HG03460 (cell line): ENCODE measurements around the gene MACROD2.
"Not testable (repeated sequence)": the region's sequence is repeated elsewhere in the genome, so short reads cannot be mapped to it uniquely, and the experiment has no call there.

ENCODE experiments used
- ATAC-seq: cut with Tn5 transposase; IDR thresholded peaks from one replicate; pipeline ENCODE4 v1.9.1; 2021; ENCODE audit not compliant: unreplicated experiment

MACROD2 gene

DNA sequence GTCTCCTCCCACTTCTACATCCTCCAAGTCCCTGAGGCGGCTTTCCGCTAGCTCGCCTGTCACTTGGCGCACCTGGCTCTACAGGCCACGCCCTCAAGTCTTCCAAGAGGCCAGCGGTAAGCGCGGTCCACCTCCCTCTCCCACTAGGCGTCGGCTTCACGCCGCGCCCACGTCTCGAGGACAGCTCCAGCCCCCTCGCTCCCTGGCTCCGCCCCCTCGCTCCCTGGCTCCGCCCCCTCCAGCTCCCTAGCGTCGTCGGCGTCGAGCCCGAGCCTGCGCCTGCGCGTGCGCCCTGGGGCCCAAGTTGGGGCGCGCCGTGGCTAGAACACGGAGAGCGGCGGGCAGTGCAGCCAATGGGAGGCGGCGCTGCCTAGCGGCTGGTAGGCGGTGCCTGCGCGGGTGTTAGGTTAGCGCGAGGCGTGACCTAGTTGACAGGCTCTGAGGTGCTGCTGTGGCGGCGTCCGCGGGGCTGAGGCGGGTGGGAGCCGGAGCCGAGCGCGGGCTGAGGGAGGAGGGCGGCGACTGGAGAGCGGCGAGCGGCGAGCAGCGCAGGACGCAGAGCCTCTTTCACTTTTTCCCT, at the start of gene MACROD2:
Gene MACROD2 (plus strand): TSS at position 431 of the 580 bp plus-strand sequence.
- ATAC-seq = peak; percentile 70

DNA sequence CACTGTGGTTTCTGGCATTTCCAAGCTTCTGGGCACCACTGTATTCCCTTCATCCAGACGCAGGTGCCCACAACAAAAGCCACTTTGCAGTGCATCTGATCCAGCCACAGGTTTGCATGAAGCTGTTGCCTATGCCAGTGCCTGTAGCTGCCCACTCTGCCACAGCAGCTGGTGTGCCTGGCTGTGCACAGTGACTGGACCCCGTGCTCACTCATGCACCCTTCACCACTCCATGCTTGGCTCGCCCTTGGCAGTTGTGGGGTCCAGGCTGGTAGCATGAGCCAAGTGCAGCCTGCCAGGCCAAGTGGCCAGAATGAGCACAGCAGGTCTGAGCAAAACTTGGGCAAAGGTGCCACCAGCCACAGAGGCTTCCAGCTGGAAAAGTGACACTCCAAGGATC, 47.6 kb upstream of the MACROD2 start:
- ATAC-seq = no peak

DNA sequence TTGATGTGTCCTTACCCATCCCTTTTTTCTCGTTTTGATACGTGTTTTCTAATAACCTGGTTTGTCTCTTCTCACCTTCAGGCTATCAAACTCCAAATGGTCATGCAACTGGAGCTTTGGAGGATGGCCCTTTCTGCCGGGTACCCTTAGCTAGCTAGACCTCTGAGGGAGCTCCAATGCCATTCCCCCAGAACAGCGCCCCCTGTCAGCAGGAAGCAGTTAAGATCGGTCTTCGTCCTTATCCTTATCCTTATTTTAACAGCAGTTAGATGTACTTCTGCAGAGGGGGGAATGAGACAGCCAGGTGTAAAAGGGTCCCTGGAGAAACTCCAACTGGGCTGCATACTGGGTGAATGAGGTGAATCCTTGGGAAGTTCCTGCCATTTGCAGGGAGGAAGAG, 42.1 kb upstream of the MACROD2 start:
- ATAC-seq = no peak

DNA sequence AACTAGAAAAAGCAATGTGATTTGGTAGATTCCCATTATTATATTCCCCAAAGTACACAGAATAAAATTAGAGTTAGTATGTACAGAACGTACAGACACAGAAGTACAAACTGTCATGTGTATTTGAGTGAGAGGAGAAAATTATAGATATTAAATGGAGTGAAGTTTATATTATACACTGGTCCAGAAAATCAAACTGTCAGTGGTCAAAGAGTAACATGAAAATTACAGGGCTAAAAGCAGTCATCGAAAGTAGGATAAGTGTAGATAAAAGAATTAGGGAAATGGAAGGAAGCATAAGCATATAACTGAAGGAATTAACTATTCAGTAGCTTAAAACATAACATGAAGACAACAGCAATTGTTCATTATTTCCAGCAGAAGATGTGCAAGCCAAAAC, 35.2 kb upstream of the MACROD2 start:
- no peak for ATAC-seq

DNA sequence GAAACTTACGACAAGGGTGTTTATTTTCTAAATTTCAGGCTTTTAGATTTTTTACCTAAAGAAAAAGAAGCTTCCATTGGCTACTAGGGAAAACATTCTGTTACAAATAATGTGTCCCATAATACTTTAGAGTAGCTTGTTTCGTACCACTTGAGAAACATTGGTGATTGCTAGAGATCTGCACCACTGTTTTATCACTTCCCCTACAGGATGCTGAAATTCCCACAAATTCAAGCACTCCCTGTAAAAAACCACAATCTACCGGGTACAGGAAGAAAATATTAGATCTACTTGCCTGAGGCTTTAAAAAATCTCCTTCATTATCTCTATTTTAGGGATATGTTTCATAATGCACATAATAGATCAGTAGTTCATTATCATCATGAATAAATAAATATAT, 34.8 kb upstream of the MACROD2 start:
- ATAC-seq = no peak

DNA sequence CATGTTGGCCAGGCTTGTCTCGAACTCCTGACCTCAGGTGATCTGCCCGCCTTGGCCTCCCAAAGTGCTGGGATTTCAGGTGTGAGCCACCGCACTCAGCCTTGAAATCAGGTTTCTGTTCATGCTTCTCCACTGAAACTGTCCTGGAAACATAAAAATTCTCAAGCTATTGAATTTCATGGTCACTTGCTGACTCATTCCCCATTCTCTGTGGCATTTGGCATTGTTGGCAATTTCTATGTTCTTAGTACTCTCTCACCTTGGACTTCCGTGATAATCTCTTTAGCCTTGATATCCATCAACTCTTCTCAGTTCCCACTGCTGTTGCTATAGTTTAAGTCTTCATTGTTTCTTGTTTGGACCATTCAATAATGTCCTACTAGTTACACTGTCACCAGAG, 11.1 kb upstream of the MACROD2 start:
- ATAC-seq = no peak

DNA sequence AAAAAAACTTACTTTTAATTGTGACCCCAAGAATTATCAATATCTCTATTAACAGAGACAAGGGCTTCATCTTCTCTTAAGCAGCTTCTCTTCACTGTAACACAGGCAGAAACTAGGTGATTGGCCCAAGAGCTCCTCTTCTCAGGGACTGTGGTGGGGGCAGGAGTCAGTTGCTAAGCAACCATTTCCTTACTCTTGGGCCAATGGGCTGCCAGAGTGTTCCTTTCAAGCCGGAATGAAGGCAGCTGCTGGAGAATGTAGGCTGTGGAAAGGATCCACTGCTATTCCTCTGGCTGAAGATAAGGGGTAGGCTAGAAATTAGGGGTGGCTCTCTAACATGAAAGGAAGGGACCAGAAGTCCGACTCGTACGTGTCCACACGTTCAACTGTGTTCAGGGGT, 4.9 kb upstream of the MACROD2 start, which contains the start of gene SEL1L2:
Gene SEL1L2 (minus strand): TSS at position 150 of the 400 bp plus-strand sequence. CDS start 80 bp downstream, at position 70.
- ATAC-seq = no peak

DNA sequence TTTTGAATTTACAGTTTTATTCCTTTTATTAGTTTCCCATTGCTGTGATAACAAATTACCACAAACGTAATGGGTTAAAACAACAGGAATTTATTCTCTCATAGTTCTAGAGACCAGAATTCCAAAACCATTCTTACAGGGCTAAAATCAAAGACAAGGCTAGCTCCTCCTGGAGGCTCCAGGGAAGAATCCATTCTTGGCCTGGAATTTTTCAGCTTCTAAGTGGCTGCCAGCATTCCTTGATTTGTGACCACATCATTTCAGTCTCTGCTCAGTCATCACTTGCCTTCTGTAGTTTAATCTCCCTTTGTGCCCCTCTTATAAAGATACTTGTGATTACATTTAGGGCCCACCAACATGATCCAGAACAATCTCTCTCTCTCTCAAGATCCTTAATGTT, 4.0 kb upstream of the MACROD2 start:
- no peak for ATAC-seq

DNA sequence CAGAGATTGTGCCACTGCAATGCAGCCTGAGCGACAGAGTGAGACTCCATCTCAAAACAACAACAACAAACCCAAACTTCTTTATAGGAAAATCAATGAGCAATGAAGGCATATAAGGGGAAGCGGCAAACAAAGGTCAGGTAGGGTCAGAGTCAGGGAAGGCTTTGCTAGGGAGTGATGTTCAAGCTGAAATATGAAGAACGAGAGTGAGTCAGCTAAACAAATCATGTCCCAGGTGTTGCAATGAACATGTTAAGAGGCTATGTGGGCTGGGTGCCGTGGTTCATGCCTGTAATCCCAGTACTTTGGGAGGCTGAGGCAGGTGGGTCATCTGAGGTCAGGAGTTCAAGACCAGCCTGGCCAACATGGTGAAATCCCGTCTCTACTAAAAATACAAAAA, 3.4 kb upstream of the MACROD2 start:
- ATAC-seq = not testable (repeated sequence)

DNA sequence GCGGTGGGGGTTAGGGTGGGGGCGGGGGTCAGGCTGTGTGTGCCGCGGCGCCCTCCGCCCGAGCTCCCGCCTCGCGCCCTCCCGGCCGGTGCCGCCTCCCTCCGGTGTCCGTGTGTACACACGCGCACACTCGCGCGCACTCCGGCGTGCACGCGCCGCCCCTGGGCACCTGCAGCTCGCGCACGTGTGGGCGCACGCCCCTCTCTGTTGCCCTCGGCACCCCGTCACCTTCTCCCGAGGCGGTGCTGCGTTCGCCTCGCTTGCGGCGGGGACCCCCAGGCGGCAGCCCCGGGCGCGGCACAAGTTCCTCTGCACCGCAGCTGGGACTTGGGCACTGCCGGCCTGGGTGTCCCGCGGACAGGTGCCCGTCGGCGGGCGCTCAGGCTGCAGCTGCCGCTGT, 525 bp downstream of the MACROD2 start:
- ATAC-seq = no peak

DNA sequence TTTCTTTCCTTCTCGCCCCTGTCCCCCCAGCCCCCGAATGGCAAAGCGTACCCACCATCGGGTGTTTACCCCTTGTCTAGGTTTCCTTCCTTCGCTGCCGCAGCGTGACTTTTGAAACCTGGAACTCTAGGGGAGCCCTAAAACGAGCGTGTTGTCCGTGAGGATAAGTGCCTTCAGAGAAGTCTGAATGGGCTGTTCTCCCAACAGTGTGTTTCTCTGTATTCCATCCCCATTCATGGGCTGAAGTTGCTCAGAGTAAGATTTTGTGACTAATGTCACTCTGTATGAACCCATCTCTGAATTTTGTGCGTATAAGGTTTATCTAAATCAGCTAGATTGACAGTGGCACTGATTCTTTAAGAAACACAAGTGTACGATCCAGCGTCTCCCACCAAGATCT, 949 bp downstream of the MACROD2 start:
- no peak for ATAC-seq

DNA sequence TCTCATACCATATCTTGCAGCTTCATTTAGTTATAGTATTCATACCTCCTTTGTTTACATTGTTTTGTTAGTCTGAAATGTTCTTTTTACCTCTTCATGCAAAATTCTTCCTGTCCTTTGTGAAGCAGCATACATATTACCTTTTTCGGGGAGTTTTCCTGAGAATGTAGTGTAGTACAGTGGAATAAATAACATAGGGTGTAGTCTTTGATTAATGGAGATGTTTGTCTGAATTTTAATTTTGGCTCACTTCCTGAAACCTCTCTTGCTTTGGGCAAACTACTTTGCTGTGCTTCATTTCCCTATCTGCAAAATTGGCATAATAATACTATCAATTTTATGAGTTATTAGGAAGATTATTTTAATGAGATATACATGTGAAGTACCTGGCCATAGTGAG, 5.6 kb downstream of the MACROD2 start:
- no peak for ATAC-seq

DNA sequence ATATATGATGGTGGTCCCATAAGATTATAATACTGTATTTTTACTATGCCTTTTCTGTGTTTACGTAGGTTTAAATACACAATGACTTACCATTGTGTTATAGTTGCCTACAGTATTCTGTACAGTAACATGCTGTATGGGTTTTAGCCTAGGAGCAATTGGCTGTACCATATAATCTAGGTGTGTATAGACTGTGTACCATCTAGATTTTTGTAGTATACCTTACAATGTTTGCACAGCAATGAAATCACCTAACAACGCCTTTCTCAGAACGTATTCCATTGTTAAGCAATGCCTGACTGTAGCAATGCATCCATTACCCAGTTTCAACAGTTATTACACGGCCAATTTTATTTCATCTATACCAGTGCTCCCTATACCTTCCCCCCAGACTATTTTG, 10.7 kb downstream of the MACROD2 start:
- ATAC-seq = no peak

DNA sequence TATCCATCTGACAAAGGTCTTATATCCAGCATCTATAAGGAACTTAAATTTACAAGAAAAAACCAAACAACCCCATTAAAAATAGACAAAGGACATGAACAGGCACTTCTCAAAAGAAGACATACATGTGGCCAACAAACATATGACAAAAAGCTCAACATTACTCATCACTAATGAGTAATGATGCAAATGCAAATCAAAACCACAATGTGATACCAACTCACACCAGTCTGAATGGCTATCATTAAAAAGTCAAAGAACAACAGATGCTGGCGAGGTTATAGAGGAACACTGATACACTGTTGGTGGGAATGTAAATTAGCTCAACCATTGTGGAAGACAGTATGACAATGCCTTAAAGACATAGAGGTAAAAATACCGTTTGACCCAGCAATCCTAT, 13.9 kb downstream of the MACROD2 start:
- ATAC-seq = no peak

DNA sequence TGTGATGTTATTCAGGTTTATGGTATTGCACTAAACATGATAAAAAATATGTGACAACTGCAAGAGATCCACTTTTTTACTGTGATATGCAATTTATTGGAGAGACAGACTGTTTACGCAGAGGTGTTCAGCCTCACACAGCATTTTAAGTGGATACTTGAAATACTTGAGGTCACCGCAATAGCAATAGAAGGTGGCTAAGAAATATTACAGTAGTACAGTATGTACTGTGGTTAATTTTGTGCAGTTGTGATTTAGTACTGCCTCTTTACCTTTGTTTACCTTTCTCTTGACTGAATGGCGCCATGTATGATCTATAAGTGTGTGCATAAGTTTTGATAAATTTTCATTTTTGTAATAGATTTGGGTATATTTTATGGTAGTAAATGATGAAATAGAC, 17.4 kb downstream of the MACROD2 start:
- ATAC-seq = no peak

DNA sequence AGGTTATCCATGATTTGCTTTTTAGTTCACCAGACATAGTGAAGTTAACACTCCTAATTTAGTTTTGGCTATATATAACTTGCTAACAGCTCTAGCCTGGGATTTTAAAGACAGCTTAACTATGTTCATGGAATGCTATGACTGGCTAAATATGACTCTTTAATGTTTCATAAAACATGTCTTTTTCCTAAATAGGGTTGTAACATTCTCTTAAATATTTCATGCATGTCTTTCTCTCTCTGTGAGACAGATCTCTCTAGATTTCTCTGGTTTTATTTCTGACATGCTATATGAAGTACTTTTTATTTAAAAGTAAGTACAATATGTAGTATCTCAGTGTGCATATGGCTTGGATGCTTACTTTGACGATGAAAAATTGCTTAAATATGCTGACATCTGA, 35.7 kb downstream of the MACROD2 start:
- no peak for ATAC-seq

DNA sequence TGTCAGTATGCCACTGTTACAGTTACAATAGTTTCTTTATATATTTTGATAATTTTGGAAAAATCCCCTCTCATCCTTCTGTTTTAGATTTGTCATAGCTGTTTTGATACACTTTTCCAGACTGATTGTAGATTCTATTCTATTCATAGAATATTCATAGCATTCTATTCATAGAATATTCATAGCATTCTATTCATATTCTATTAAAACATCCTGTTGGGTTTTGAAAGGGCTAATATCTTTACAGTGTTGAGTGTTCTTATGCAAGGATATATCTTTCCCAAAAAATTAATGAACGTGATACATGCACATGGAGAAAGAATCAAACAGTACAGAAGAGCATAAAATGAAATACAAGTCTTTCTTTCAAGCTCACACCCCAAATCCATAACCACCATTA, 38.0 kb downstream of the MACROD2 start:
- ATAC-seq = no peak

DNA sequence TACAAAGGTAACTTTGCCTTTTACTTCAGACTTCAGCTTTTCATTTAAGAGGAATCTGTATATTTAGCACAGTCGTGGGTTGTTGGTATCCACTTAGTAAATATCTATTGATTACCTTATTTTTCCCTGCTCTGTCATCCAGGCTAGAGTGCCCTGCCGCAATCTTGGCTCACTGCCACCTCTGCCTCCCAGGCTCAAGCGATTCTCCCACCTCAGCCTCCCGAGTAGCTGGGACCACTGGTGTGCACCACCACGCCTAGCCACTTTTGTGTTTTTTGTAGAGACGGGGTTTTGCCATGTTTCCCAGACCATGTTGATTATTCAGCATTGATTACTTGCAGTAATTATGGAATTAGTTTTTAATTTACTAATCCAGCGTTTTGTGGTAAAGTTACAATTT, 41.3 kb downstream of the MACROD2 start:
- no peak for ATAC-seq

DNA sequence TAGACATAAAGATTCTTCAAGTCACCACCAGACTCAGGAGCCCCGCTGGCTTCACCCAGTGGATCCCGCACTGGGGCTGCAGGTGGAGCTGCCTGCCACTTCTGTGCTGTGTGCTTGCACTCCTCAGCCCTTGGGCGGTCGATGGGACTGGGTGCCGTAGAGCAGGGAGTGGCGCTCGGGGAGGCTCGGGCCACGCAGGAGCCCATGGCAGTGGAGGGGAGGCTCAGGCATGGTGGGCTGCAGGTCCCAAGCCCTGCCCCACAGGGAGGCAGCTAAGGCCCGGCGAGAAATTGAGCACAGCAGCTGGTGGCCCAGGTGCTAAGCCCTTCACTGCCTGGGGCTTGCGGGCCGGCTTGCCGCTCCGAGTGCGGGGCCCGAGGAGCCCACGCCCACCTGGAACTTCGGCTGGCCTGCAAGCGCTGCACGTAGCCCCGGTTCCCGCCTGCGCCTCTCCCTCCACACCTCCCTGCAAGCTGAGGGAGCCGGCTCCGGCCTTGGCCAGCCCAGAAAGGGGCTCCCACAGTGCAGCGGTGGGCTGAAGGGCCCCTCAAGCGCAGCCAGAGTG, 49.5 kb downstream of the MACROD2 start:
- not testable (repeated sequence) for ATAC-seq

DNA sequence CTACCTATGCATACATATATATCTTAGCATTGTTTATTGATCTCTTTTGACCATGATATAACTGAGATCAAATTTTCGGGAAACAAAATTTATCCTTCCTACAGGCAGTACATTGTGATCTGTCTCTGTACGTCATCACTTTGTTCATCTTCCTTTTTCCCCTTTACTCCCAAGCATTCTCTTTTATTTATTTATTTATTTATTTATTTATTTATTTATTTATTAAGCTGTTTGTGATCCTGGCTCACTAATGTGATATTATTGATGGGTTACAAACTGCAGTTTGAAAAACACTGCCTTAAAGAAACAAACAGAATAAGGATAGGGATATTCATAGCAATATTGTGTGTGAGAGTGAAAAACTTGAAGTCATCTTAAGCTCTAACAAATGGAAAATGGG, 51.2 kb downstream of the MACROD2 start:
- ATAC-seq = no peak

DNA sequence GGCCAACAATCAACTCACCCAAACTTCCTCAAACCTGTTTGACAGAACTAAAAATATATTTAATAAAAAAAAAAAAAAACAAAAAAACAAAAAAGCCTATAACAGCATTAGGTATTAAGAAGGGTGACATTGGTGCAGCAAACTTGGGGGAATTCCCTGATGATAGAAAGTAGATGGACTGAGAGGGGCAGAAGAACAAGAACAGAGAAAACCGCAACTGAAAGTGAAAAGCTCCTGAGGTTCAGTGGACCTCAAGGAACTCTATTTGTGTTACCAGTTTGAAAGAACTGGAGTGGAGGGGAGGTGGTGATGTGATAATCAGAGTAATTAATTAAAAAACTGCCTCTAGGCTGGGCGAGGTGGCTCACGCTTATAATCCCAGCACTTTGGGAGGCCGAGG, 53.8 kb downstream of the MACROD2 start:
- ATAC-seq = peak; percentile 61

DNA sequence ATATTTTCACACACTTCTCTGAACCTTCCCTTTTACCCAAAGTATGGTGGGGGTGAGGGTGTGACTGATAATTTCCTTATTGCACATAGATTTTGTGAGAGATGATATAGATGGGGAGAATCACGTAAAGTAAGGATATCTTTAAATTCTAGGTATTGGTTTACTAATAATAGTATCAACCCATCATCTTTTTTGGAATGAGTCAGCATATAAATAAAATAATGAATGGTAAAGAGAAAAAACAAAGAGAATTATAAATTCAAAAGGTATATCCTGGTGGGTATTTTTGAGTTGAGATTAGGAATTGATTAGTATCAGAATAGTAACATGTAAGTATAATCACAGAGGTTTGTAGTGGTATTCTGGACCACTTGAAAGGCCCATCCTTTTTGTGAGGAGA, 56.1 kb downstream of the MACROD2 start:
- ATAC-seq = no peak

DNA sequence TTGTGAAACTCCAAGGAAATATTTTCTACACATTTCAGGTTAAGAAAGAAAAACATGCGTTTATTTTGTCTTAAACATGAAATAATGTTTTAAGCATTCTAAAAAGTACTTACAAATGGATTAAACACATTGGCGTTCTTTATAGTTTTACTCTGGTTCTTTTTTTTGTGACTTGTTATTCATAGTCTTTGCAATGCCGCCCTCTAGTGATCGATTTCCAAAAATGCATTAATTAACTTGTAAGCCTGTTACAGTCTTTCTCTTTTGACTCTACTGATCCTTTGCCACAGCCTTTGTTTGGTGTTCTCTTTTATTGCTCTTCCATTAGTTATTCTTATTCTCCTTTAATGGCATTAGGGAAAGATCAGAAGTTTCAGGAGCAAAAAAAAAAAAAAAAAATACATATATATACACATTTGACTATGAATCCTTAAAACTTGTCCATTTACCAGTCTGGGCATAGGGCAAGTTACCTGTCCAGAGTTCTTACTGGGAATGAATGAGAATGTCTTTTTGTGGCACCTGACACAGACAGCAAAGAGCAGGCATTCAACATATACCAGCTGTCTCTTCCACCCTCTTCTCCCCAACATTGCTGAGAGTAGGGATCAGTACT, 59.9 kb downstream of the MACROD2 start:
- no peak for ATAC-seq
